Natural killer cell (primary cell): ENCODE data around the gene KRTAP10-11. TPM values are rescaled to one million over a fixed set of nuclear protein-coding genes. Genes with fewer than 3 reads are reported as not detected.

Experiments used
- ATAC-seq, 3 donors: fragments of 150-1000 bp in 2 of 3; fragments of 200-7000 bp in 1 of 3; cut with Tn5 transposase; 1 replicate in 1 of 3; 2 replicates in 2 of 3; pipeline ENCODE4 v1.10.0; 2021; ENCODE audit warnings: mild to moderate bottlenecking in 2 of 3, moderate library complexity in 2 of 3
- DNase-seq, 2 donors: peaks; one replicate each; pipeline versions ENCODE4 v3.0.0 to v3.0.0-alpha.2; 2013 to 2021; ENCODE audit warnings: mixed read lengths in 1 of 2
- H3K27ac ChIP-seq: one replicate; pipeline ENCODE4 v1.5.1; 2013; ENCODE audit warnings: mild to moderate bottlenecking, low read length
- H3K27me3 ChIP-seq: one replicate; pipeline ENCODE4 v1.6.1; 2013; ENCODE audit warnings: low read length; ENCODE audit not compliant: control insufficient read depth, insufficient read depth
- H3K36me3 ChIP-seq: one replicate; pipeline ENCODE4 v1.6.1; 2013; ENCODE audit warnings: low read length; ENCODE audit not compliant: control insufficient read depth, insufficient read depth
- H3K4me1 ChIP-seq: one replicate; pipeline ENCODE4 v1.6.1; 2013; ENCODE audit warnings: low read length; ENCODE audit not compliant: control insufficient read depth, insufficient read depth
- H3K4me3 ChIP-seq: one replicate; pipeline ENCODE4 v1.5.1; 2013; ENCODE audit warnings: low read length
- H3K9me3 ChIP-seq: one replicate; pipeline ENCODE4 v1.6.1; 2013; ENCODE audit warnings: low read length; ENCODE audit not compliant: control insufficient read depth, insufficient read depth
- H3K27ac Mint-ChIP-seq, 2 donors: one replicate each; pipeline ENCODE4 v1.8.0; 2022; ENCODE audit warnings: mild to moderate bottlenecking in 2 of 2, mixed read lengths in 2 of 2, moderate library complexity in 1 of 2
- H3K27me3 Mint-ChIP-seq, 2 donors: one replicate each; pipeline ENCODE4 v1.8.0; 2022; ENCODE audit warnings: low read depth in 2 of 2, mixed read lengths in 2 of 2
- H3K36me3 Mint-ChIP-seq: one replicate; pipeline ENCODE4 v1.8.0; 2022; ENCODE audit warnings: mixed read lengths
- H3K4me1 Mint-ChIP-seq, 2 donors: one replicate each; pipeline ENCODE4 v1.8.0; 2022; ENCODE audit warnings: mixed read lengths in 2 of 2
- H3K4me3 Mint-ChIP-seq: one replicate; pipeline ENCODE4 v1.8.0; 2022; ENCODE audit warnings: mild to moderate bottlenecking, moderate library complexity, mixed read lengths
- H3K9me3 Mint-ChIP-seq, 2 donors: one replicate each; pipeline ENCODE4 v1.8.0; 2022; ENCODE audit warnings: mixed read lengths in 2 of 2
- CTCF ChIP-seq: fragments of 200-600 bp; IDR thresholded peaks from one replicate; pipeline ENCODE4 v1.8.0; 2022; ENCODE audit warnings: antibody characterized with exemption
- WGBS: methylation state at CpG from one replicate; pipeline ENCODE4 v1.1.7; 2013; ENCODE audit warnings: missing lambda C conversion rate; ENCODE audit not compliant: insufficient coverage; 5-methylcytosine and 5-hydroxymethylcytosine counted together
- intact Hi-C: fragments of 100-400 bp; cut with micrococcal nuclease; formaldehyde crosslinking; loops from one replicate; pipeline ENCODE4 v1.14.2; 2022
- total RNA-seq, 4 donors: library from RNA; stranded (reverse); fragments of 120-200 nt in 1 of 4; gene quantifications; one replicate each; pipeline versions ENCODE4 v1.2.3 to v1.2.4, GENCODE V29; 2013 to 2022

KRTAP10-11 gene
- total RNA-seq, 3 donors from 2014 or later (not counting 1 experiment from before 2014, with no cell fraction given): not detected

DNA sequence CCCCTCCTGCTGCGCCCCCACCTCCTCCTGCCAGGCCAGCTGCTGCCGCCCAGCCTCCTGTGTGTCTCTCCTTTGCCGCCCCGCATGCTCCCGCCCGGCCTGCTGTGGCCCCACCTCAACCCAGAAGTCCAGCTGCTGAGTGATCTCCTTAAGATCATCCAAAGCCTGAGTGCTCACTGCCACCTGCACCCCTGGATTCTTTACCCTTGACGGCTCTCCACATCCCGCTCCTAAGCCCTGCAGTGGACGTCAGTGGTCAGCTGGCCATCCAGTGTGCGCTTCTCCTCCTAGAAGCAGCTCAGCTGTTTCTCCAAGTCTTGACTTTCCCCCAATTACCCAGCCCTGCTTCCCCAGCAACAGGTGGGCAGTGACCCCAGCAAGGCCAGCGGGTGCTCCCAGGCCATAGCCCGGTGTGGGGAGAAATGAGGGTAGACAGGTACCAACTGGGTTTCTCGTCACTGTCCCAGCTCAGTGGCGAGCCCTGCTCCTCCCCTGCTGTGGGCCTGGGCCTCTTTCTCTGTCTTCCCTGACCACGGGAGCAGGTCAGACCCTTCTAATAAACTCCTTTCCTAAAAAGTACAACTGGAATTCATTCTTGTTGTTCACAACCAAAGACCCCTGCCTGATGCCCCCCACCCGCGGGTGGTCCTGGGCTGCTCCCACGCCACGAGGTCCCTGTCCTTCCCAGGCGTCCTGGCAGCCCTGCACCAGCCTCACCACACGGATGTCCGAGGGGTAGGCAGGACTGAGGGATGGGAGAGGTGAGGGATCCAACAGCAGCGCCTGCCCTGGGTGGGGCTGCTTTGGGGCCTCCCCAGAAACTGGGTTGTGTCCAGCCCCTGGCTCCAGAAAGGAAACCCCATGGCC is 44.4 kb upstream of the KRTAP10-11 start:
- Histone ChIP-seq H3K27ac (no peak overlapping the region), H3K36me3 (no peaks in the 10 kb centered on the region), H3K4me1 (no peaks in the 10 kb centered on the region), H3K4me3 (no peak overlapping the region), H3K27me3 (no peaks in the 10 kb centered on the region), H3K9me3 (no peaks in the 10 kb centered on the region)
- intact Hi-C loops: no loop called here
- Mint-ChIP-seq H3K36me3 (no peaks in the 10 kb centered on the region), H3K4me1 (no peaks in the 10 kb centered on the region), H3K27me3 (peaks cover 20 to 34% of the 10 kb centered on the region in 2 donors), H3K9me3 (peaks cover 2 to 3% of the 10 kb centered on the region in 2 donors), H3K4me3 (no peak overlapping the region), H3K27ac (no peak overlapping the region)
- no peak for TF ChIP-seq CTCF
- WGBS: 84% methylated on average over 23 of the region's 23 CpGs
- no peak for DNase-seq
- no peak for ATAC-seq

- H3K4me1 ChIP-seq: no peaks in the 10 kb centered on the region
- TF ChIP-seq CTCF: no peak
- H3K36me3 Mint-ChIP-seq: no peaks in the 10 kb centered on the region
- H3K36me3 ChIP-seq: no peaks in the 10 kb centered on the region
- no peak overlapping the region for H3K4me3 Mint-ChIP-seq
- no peaks in the 10 kb centered on the region for H3K27me3 ChIP-seq
- 85% methylated on average over 20 of the region's 21 CpGs for WGBS
- H3K4me1 Mint-ChIP-seq: no peaks in the 10 kb centered on the region
- H3K27me3 Mint-ChIP-seq: peaks cover 24 to 36% of the 10 kb centered on the region in 2 donors
- no peak overlapping the region for H3K27ac ChIP-seq
- H3K9me3 ChIP-seq: no peaks in the 10 kb centered on the region
- ATAC-seq (no peak), DNase-seq (no peak)
- no peak overlapping the region for H3K27ac Mint-ChIP-seq
- intact Hi-C loops: no loop called here
- peaks cover 2 to 3% of the 10 kb centered on the region in 2 donors for H3K9me3 Mint-ChIP-seq
- no peak overlapping the region for H3K4me3 ChIP-seq
These were observed 43.8 kb upstream of the KRTAP10-11 start for GRCh38 chr21:44602463-44602850.

DNA sequence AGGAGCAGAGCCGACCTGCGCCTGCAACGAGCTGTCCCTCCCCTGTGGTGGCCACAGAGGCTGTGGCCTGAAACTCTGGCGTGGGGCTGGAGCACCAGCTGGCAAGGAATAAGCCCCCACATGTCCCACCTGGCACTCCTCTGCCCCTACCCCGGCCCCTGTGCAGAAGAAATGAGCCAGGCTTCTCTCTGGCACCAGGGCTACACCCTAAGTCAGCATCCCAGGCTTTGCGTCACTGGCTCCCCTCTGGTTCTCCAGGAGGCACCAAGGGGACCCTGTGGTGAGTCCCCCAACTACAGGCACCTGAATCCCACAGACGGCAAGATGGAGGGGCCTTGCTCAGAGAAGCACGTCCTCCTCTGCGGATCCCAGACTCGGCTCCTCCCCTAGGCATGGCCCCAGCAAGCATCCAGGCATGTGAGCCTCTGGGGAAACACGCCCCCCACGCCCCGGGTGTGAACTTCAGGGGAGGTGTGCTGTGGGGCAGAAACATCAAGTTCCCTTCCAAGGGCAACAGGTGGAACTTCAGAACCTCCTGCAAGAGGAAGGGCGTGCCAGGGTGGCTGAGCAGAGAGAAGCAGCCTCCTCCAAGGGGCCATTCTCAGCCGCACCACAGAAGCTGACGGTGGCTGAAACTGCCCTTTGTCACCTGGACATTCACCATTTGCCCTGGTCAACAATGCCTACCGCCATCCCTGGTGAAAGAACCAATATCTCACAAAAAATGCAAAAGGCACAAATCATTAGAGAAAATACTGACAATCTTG is 42.9 kb upstream of the KRTAP10-11 start:
- no peak overlapping the region for H3K4me3 ChIP-seq
- no peaks in the 10 kb centered on the region for H3K4me1 ChIP-seq
- H3K27ac Mint-ChIP-seq: no peak overlapping the region
- ATAC-seq (no peak), DNase-seq (no peak)
- H3K9me3 ChIP-seq: no peaks in the 10 kb centered on the region
- no peak for TF ChIP-seq CTCF
- no peaks in the 10 kb centered on the region for H3K36me3 ChIP-seq
- H3K27ac ChIP-seq: no peak overlapping the region
- peaks cover 23 to 44% of the 10 kb centered on the region in 2 donors for H3K27me3 Mint-ChIP-seq
- intact Hi-C loops: no loop called here
- no peaks in the 10 kb centered on the region for H3K4me1 Mint-ChIP-seq
- H3K9me3 Mint-ChIP-seq: peaks cover 2 to 3% of the 10 kb centered on the region in 2 donors
- no peak overlapping the region for H3K4me3 Mint-ChIP-seq
- WGBS: 61% methylated on average over 17 of the region's 17 CpGs
- H3K27me3 ChIP-seq: no peaks in the 10 kb centered on the region
- no peaks in the 10 kb centered on the region for H3K36me3 Mint-ChIP-seq
